ENCODE data around the gene GPR132.

DNA sequence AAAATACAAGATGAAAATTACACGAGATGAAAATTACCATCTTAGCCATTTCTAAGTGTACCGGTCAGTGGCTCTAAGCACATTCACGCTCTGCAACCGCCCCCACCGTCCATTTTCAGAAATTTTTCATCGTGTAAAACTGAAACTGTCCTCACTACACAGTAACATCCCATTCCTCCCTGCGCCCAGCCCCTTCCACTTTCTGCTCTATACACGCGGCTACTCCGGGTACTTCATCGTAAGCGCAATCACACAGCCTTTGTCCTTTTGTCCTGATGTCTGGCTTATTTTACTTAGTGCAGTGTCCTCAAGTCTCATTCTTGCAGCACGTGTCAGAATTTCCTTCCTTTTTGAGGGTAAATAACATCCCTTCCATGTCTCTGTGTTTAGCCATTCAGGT, 3.6 kb upstream of the GPR132 start:
- TF ChIP-seq, protein P1, sequence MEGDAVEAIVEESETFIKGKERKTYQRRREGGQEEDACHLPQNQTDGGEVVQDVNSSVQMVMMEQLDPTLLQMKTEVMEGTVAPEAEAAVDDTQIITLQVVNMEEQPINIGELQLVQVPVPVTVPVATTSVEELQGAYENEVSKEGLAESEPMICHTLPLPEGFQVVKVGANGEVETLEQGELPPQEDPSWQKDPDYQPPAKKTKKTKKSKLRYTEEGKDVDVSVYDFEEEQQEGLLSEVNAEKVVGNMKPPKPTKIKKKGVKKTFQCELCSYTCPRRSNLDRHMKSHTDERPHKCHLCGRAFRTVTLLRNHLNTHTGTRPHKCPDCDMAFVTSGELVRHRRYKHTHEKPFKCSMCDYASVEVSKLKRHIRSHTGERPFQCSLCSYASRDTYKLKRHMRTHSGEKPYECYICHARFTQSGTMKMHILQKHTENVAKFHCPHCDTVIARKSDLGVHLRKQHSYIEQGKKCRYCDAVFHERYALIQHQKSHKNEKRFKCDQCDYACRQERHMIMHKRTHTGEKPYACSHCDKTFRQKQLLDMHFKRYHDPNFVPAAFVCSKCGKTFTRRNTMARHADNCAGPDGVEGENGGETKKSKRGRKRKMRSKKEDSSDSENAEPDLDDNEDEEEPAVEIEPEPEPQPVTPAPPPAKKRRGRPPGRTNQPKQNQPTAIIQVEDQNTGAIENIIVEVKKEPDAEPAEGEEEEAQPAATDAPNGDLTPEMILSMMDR (IDR thresholded peaks at IDR 0.05 in 2 of 3, conservative IDR thresholded peaks at IDR 0.05 in 1 of 3; ENCODE audit: insufficient read depth in 2 of 3, low read depth in 1 of 3, low read length in 3 of 3) = no peak
- TF ChIP-seq, protein P2, sequence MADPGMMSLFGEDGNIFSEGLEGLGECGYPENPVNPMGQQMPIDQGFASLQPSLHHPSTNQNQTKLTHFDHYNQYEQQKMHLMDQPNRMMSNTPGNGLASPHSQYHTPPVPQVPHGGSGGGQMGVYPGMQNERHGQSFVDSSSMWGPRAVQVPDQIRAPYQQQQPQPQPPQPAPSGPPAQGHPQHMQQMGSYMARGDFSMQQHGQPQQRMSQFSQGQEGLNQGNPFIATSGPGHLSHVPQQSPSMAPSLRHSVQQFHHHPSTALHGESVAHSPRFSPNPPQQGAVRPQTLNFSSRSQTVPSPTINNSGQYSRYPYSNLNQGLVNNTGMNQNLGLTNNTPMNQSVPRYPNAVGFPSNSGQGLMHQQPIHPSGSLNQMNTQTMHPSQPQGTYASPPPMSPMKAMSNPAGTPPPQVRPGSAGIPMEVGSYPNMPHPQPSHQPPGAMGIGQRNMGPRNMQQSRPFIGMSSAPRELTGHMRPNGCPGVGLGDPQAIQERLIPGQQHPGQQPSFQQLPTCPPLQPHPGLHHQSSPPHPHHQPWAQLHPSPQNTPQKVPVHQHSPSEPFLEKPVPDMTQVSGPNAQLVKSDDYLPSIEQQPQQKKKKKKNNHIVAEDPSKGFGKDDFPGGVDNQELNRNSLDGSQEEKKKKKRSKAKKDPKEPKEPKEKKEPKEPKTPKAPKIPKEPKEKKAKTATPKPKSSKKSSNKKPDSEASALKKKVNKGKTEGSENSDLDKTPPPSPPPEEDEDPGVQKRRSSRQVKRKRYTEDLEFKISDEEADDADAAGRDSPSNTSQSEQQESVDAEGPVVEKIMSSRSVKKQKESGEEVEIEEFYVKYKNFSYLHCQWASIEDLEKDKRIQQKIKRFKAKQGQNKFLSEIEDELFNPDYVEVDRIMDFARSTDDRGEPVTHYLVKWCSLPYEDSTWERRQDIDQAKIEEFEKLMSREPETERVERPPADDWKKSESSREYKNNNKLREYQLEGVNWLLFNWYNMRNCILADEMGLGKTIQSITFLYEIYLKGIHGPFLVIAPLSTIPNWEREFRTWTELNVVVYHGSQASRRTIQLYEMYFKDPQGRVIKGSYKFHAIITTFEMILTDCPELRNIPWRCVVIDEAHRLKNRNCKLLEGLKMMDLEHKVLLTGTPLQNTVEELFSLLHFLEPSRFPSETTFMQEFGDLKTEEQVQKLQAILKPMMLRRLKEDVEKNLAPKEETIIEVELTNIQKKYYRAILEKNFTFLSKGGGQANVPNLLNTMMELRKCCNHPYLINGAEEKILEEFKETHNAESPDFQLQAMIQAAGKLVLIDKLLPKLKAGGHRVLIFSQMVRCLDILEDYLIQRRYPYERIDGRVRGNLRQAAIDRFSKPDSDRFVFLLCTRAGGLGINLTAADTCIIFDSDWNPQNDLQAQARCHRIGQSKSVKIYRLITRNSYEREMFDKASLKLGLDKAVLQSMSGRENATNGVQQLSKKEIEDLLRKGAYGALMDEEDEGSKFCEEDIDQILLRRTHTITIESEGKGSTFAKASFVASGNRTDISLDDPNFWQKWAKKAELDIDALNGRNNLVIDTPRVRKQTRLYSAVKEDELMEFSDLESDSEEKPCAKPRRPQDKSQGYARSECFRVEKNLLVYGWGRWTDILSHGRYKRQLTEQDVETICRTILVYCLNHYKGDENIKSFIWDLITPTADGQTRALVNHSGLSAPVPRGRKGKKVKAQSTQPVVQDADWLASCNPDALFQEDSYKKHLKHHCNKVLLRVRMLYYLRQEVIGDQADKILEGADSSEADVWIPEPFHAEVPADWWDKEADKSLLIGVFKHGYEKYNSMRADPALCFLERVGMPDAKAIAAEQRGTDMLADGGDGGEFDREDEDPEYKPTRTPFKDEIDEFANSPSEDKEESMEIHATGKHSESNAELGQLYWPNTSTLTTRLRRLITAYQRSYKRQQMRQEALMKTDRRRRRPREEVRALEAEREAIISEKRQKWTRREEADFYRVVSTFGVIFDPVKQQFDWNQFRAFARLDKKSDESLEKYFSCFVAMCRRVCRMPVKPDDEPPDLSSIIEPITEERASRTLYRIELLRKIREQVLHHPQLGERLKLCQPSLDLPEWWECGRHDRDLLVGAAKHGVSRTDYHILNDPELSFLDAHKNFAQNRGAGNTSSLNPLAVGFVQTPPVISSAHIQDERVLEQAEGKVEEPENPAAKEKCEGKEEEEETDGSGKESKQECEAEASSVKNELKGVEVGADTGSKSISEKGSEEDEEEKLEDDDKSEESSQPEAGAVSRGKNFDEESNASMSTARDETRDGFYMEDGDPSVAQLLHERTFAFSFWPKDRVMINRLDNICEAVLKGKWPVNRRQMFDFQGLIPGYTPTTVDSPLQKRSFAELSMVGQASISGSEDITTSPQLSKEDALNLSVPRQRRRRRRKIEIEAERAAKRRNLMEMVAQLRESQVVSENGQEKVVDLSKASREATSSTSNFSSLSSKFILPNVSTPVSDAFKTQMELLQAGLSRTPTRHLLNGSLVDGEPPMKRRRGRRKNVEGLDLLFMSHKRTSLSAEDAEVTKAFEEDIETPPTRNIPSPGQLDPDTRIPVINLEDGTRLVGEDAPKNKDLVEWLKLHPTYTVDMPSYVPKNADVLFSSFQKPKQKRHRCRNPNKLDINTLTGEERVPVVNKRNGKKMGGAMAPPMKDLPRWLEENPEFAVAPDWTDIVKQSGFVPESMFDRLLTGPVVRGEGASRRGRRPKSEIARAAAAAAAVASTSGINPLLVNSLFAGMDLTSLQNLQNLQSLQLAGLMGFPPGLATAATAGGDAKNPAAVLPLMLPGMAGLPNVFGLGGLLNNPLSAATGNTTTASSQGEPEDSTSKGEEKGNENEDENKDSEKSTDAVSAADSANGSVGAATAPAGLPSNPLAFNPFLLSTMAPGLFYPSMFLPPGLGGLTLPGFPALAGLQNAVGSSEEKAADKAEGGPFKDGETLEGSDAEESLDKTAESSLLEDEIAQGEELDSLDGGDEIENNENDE (IDR thresholded peaks at IDR 0.05; ENCODE audit: low read depth, low read length) = no peak
- TF ChIP-seq ZNF217 (CRISPR knock-in tag; IDR thresholded peaks at IDR 0.05) (no peak), ZNF274 (IDR thresholded peaks at IDR 0.05; ENCODE audit: borderline replicate concordance, low read depth, low read length) (no peak), EP300 (IDR thresholded peaks at IDR 0.05; ENCODE audit: low read length) (no peak), TEAD4 (IDR thresholded peaks at IDR 0.05; ENCODE audit: low read length) (no peak), TEAD4 (CRISPR knock-in tag; IDR thresholded peaks at IDR 0.05; ENCODE audit: borderline replicate concordance) (no peak), SMC3 (conservative IDR thresholded peaks at IDR 0.05; ENCODE audit: insufficient read depth, low read depth, low read length) (no peak), EZH2 (IDR thresholded peaks at IDR 0.05; ENCODE audit: borderline replicate concordance, low read depth, low read length) (no peak), ATF1 (CRISPR knock-in tag; IDR thresholded peaks at IDR 0.05) (no peak), ATF1 (tag; IDR thresholded peaks at IDR 0.05) (no peak), SREBF2 (CRISPR knock-in tag; IDR thresholded peaks at IDR 0.05) (no peak), PCBP1 (IDR thresholded peaks at IDR 0.05; ENCODE audit: low read depth, low read length, poor library complexity, severe bottlenecking) (no peak)
- TF ChIP-seq, protein P3, sequence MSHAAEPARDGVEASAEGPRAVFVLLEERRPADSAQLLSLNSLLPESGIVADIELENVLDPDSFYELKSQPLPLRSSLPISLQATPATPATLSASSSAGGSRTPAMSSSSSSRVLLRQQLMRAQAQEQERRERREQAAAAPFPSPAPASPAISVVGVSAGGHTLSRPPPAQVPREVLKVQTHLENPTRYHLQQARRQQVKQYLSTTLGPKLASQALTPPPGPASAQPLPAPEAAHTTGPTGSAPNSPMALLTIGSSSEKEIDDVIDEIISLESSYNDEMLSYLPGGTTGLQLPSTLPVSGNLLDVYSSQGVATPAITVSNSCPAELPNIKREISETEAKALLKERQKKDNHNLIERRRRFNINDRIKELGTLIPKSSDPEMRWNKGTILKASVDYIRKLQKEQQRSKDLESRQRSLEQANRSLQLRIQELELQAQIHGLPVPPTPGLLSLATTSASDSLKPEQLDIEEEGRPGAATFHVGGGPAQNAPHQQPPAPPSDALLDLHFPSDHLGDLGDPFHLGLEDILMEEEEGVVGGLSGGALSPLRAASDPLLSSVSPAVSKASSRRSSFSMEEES (CRISPR knock-in tag; IDR thresholded peaks at IDR 0.05) = no peak
- TF ChIP-seq, protein P4, sequence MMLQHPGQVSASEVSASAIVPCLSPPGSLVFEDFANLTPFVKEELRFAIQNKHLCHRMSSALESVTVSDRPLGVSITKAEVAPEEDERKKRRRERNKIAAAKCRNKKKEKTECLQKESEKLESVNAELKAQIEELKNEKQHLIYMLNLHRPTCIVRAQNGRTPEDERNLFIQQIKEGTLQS (IDR thresholded peaks at IDR 0.05) = no peak
- TF ChIP-seq, protein P4 (CRISPR knock-in tag; conservative IDR thresholded peaks at IDR 0.05) = no peak

Data from K562 (cell line).